PFSK-1 (cell line): Measurements from ENCODE around the gene ANKRD34B.

Source experiments
- FOXP2 ChIP-seq: optimal IDR thresholded peaks from 2 replicates; pipeline ENCODE3; 2011; ENCODE audit warnings: borderline replicate concordance, control low read depth, inconsistent platforms; ENCODE audit not compliant: insufficient read depth; ENCODE audit errors: extremely low read length, extremely low read depth
- POLR2AphosphoS5 ChIP-seq: IDR thresholded peaks from 2 replicates; pipeline ENCODE4 v1.6.1; 2012; ENCODE audit warnings: low read depth, mild to moderate bottlenecking, control low read depth, low read length, moderate library complexity
- SIN3A ChIP-seq: IDR thresholded peaks from 2 replicates; pipeline ENCODE4 v1.6.1; 2012; ENCODE audit warnings: mild to moderate bottlenecking, low read length, moderate library complexity, borderline replicate concordance; ENCODE audit not compliant: insufficient read depth
- TAF1 ChIP-seq: IDR thresholded peaks from 2 replicates; pipeline ENCODE4 v1.6.1; 2012; ENCODE audit warnings: low read length, control low read depth, borderline replicate concordance; ENCODE audit not compliant: insufficient read depth
- TF ChIP-seq, protein P1 (sequence below), 2 experiments: IDR thresholded peaks; 2 replicates each; pipeline versions ENCODE4 v1.6.1 to v1.8.0; 2011 to 2012; ENCODE audit warnings: low read depth in 2 of 2, low read length in 2 of 2, control low read depth in 1 of 2, inconsistent platforms in 1 of 2, mild to moderate bottlenecking in 1 of 2, moderate library complexity in 1 of 2; ENCODE audit not compliant: insufficient read depth in 1 of 2

ANKRD34B gene

DNA sequence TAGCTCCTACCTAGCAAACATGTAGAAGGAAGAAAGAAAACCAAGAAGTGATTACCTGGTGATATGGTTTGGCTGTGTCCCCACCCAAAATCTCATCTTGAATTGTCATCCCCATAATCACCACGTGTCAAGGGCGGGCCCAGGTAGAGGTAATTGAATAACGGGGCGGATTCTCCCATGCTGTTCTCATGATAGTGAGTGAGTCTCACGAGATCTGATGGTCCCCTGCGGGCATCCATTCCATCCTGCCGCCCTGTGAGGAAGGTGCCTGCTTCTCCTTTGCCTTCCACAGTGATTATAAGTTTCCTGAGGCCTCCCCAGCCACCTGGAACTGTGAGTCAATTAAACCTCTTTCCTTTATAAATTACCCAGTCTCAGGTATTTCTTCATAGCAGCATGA is 27.4 kb upstream of the ANKRD34B start:
- TF ChIP-seq SIN3A (no peak), FOXP2 (no peak), POLR2AphosphoS5 (no peak), TAF1 (no peak)
- TF ChIP-seq, protein P1, sequence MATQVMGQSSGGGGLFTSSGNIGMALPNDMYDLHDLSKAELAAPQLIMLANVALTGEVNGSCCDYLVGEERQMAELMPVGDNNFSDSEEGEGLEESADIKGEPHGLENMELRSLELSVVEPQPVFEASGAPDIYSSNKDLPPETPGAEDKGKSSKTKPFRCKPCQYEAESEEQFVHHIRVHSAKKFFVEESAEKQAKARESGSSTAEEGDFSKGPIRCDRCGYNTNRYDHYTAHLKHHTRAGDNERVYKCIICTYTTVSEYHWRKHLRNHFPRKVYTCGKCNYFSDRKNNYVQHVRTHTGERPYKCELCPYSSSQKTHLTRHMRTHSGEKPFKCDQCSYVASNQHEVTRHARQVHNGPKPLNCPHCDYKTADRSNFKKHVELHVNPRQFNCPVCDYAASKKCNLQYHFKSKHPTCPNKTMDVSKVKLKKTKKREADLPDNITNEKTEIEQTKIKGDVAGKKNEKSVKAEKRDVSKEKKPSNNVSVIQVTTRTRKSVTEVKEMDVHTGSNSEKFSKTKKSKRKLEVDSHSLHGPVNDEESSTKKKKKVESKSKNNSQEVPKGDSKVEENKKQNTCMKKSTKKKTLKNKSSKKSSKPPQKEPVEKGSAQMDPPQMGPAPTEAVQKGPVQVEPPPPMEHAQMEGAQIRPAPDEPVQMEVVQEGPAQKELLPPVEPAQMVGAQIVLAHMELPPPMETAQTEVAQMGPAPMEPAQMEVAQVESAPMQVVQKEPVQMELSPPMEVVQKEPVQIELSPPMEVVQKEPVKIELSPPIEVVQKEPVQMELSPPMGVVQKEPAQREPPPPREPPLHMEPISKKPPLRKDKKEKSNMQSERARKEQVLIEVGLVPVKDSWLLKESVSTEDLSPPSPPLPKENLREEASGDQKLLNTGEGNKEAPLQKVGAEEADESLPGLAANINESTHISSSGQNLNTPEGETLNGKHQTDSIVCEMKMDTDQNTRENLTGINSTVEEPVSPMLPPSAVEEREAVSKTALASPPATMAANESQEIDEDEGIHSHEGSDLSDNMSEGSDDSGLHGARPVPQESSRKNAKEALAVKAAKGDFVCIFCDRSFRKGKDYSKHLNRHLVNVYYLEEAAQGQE (IDR thresholded peaks at IDR 0.05; ENCODE audit: insufficient read depth in 1 of 2, low read depth in 2 of 2, low read length in 2 of 2), result no peak

DNA sequence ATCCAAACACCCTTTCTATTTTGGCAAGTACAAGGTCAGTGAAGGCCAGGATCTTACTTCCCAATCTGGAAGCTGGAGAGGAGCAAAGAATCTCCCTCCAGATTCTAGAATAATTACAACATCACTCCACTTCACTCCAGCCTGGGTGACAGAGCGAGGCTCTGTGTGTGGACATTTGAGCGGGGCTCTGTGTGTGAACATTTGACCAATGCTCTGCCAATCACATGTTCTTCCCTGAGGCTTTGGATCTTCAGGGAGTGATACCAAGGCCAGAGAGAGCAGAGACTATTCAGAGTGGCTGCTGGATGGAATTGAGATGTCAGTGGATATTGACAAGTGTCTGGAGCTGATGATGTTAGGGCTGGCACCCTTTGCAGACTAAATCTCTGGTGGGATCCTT is 24.7 kb upstream of the ANKRD34B start:
- TF ChIP-seq, protein P1 (IDR thresholded peaks at IDR 0.05; ENCODE audit: insufficient read depth in 1 of 2, low read depth in 2 of 2, low read length in 2 of 2), result no peak
- TF ChIP-seq POLR2AphosphoS5, result no peak
- TF ChIP-seq TAF1, result no peak
- no peak for TF ChIP-seq SIN3A
- no peak for TF ChIP-seq FOXP2

DNA sequence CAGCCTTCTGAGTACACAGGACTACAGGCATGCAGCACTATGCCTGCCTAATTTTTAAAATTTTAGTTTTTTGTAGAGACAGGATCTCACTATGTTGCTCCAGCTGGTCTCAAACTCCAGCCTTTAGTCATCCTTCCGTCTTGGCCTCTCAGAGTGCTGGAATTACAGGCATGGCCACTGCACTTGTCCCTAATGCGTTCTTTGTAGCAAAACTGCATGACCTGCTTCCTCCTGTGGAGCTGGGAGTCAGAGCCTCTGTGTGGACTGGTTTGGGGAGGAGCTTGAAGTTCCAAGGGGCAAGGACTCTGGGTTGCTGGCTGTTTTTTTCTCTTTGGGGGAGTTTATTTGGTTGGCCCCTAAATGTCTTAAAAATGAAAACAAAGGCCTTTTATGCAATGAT is 22.7 kb upstream of the ANKRD34B start:
- TF ChIP-seq POLR2AphosphoS5, result no peak
- no peak for TF ChIP-seq TAF1
- no peak for TF ChIP-seq SIN3A
- TF ChIP-seq, protein P1 (IDR thresholded peaks at IDR 0.05; ENCODE audit: insufficient read depth in 1 of 2, low read depth in 2 of 2, low read length in 2 of 2), result no peak
- no peak for TF ChIP-seq FOXP2

DNA sequence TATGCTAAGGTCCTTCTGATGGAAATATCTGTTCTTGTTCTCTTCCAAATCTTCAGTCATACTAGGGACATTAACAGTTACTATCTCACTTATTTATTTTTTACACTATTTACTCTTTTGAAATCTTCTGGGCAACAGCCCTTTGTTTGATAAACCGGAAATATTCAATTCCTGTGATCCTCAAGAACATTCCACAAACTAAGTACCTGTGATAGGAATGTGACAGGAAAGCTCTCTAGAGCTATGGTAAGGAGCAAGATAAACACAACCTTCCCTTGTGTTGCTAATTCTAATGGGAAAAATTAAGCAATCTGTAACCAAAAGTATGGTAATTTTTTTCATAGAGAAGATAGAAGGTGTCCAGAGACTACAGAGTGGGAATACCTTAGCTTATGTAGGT is 22.0 kb upstream of the ANKRD34B start:
- TF ChIP-seq POLR2AphosphoS5, result no peak
- TF ChIP-seq, protein P1 (IDR thresholded peaks at IDR 0.05; ENCODE audit: insufficient read depth in 1 of 2, low read depth in 2 of 2, low read length in 2 of 2), result no peak

DNA sequence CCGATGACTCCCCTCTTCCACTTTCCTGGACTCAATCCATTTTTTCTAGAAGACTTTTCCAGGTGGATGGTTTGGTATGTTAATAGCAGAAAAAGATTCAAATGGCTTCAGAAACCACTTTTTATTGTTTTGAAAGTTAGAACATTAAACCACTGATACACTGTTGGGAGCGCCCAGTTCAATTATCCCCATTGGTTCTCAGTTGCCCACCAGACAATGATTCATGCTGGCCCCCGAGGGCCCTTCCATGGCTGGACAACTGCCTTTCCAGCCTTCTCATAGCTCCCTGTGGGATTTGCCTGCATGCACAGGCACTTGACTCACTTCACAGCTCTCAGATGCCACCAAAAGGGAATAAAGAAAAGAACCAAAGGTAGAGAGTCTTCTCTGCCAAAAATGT is 21.3 kb upstream of the ANKRD34B start:
- TF ChIP-seq SIN3A (no peak), FOXP2 (no peak), POLR2AphosphoS5 (no peak)
- TF ChIP-seq, protein P1 (IDR thresholded peaks at IDR 0.05; ENCODE audit: insufficient read depth in 1 of 2, low read depth in 2 of 2, low read length in 2 of 2), result no peak
